ENCODE results near the gene ARHGDIA.
"Not testable (repeated sequence)": the region's sequence is repeated elsewhere in the genome, so short reads cannot be mapped to it uniquely, and the experiment has no call there.

Gene ARHGDIA

DNA sequence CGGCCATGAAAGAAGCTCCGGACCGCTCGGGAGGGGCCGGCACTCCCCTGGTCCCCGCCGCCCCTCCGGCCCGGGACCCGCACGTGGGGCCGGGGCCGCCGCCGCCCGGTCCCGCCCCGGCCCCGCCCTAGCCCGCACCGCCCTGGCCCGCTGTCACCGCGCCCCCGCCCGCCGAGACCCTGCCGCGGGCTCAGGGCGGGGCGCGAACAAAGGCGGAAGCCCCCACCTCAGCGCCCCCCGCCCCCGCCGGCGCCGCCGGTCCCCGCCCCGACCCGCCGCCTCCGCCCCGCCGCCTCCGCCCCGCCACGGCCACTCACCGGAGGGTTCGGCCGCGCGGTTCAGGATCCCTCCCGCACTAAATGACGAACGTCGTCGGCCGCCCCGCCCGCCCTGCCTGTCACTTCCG is at the start of gene ARHGDIA:
ARHGDIA (minus strand) TSS at position 357 of the 406 bp plus-strand sequence. CDS start 1,407 bp downstream, outside the sequence.
- no peak for DNase-seq

DNA sequence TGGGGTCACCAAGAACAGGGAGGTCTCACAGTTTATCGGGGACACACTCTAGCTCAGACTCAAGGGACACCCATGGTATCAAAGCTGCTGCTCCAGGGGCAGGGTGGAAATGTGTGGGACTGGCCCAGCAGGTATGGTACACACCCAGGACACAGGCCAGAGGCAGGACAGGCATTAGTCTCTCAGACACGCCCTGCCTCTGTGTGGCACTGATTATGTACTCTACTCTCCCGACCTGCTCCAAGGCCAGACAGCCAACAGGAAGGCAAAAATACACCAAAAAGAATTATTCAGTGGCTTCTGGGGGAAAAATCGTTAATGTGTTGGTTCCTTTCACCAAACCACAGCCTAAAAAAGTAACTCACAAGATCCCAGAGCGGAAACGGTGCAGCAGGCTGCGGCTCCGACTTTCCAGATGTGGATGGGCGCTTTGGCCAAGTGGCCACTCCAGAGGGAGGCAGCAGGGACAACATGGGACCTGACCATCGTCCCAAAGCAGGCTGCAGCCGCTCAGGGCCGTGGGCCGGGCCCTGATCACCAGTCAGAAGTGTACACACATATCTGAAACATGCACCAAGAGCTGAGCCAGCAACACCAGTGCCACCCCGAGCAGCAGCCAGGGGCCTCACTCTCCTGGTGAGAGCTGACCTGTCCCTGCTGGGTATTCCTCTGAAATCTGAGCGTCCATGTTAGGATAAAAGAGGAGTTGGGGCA is 47.9 kb upstream of the ARHGDIA start:
- no peak for DNase-seq

DNA sequence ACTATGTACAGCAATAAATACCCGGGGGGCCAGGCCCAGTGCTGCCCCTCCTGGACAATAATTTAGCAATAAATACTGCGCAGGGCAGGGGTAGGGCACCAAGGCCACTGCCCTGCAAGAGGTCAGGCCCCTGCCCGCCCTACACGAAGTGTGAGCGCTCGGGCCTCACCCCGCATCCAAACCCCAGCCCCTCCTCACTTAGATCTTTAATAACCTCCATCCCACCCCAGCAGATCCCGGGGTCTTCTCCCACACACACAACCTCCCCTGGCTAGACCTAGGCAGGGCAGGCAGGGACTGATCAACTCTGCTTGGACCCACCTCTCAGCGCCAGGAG is 47.2 kb upstream of the ARHGDIA start:
- not testable (repeated sequence) for DNase-seq

DNA sequence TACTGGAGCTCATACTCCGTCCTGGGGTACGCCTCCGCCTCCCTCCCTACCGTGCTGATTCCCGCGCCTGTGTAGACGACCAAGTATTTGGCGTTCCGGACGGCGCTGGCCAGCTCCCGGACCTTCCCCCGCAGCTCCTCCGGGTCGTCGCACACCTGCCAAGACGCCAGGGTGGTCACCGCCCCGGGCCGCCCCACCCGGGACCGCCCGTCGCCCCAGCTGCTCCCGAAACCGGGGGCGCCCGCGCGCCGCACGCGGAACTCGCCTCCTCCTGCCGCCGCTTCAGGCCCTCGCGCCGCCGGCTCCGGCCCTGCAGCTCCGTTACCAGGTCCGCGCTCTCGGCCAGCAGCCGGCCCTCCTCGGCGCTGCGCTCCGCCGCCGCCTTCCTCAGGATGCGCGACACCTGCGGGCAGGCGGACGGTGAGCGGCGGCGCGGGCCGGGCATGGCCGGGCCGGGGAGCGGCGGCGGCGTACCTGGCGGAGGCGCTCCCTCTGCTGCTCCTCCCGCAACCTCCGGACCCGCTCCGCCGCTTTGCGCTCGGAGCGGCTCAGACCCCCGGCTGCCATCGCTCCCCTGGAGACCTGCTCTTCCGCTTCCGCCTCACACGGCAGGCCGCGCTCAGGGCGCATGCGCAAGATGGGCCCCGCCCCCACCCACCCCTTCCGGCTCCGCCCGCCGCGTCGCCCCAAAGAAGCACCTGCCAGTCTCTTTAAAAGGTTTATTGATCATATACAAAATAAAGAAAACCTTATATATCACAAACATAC is 46.6 kb upstream of the ARHGDIA start, which contains the start of gene SIRT7:
SIRT7 (minus strand) TSS at position 612 of the 768 bp plus-strand sequence; CDS start at position 567, 45 bp downstream.
- peak; percentile 92 for DNase-seq

DNA sequence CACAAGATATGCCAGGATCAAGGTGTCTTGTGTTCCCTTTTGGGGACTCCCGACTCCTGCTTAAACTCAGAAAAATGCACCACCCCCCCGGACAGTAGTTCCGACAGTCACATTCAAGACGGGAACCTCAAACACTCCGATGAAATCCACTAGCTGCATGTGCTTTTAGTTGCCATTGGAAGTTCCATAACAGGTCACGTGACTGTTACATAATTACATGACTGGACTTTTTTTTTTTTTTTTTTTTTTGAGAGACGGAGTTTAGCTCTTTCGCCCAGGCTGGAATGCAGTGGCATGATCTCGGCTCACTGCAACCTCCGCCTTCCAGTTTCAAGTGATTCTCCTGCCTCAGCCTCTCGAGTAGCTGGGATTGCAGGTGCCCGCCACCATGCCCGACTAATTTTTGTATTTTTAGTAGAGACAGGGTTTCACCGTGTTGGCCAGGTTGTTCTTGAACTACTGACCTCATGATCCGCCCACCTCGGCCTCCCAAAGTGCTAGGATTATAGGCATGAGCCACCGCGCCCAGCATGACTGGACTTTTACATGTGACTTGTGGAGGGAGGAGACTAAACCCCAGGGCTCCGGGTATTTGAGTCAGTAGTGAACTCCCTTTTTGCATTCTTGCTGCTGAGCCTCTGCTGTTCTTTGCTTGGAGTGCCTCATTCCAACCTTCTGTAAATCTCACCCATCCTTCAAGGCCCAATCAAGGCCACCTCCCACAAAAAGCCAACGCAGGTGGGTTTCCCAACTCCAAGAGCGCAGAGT is 45.3 kb upstream of the ARHGDIA start:
- DNase-seq: no peak

DNA sequence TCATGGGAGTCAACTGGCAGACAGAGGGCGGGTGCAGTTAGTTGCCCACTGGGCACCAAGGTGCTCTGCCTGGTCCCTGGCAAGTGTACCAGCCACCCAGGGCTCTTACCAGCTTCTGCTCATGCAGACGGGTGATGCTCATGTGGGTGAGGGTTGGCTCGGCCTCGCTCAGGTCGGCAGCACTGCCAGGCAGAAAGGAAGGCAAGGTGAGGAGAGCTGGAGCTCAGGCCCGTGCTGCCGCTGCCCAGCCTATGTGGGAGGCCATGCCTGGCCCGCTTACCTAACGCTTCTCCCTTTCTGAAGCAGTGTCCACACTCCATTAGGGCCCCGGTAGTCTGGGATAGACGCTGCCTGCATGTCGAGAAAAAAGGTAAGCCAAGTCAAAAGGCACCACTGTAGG is 44.2 kb upstream of the ARHGDIA start:
- DNase-seq: no peak

DNA sequence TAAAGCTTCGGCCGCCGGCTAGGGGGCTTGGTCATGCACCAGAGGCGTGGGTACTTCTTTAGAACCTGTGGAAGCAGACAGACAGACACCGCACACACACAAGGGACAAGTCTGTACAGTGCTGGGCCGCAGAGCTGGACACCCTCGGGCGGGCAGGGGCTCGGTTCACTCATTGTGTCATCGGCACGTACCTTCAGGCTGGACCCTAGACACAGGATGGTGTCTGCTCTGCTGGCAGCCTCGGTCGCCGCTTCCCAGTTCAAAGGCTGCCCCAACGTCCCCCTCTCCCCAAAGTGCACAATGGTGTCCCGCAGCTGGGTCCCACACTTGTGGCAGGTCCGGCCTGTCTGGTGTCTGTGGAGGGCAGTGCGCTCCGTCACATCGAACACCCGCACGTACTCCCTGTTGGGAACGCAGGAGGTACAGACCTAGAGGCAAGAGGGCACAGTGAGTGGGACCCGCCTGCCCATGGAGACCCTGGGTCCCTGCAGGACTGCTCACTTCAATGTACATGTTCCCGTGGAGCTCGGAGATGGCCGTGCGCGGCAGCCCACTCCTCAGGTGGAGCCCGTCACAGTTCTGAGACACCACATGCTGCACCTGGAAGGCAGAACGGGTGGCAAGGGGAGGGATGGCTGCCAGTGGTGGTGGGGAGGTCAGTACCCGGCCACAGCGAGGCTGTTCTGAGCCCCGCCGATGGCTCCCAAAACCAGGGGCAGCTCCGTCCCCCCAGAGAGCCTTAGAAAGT is 43.1 kb upstream of the ARHGDIA start:
- no peak for DNase-seq

DNA sequence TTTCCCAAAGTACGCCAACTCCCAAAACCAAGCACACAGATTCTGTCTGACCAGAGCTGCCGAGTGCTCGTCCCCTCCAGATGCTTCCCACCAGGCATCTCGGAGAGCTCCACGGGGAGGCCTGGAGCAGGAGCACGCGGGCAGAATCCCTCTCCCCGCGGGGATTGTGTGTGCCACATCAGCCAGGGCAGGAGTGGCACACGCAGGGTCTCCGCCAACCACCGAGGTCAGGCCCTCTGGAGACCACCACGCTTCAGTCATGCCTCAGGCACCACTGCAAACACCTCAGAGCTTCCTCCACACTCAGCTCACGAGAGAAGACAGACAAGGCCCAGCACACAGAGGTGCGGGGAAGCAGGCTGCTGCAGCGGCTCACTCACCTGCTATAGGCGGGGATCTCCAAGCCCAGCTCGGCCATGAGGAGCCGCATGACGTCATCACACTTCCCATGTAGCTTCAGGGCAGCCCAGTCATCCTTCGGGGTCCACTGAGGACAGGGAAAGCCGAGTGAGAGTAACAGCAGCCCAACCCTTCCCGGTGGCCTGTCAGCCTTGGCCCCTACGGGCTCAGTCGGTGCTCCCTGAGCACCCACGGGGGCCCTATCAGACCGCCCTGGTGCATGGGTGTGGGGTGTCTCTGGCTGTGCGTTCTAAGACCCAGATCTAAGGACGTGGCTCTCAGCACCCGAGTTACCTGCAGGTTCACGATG is 42.4 kb upstream of the ARHGDIA start:
- DNase-seq: no peak

DNA sequence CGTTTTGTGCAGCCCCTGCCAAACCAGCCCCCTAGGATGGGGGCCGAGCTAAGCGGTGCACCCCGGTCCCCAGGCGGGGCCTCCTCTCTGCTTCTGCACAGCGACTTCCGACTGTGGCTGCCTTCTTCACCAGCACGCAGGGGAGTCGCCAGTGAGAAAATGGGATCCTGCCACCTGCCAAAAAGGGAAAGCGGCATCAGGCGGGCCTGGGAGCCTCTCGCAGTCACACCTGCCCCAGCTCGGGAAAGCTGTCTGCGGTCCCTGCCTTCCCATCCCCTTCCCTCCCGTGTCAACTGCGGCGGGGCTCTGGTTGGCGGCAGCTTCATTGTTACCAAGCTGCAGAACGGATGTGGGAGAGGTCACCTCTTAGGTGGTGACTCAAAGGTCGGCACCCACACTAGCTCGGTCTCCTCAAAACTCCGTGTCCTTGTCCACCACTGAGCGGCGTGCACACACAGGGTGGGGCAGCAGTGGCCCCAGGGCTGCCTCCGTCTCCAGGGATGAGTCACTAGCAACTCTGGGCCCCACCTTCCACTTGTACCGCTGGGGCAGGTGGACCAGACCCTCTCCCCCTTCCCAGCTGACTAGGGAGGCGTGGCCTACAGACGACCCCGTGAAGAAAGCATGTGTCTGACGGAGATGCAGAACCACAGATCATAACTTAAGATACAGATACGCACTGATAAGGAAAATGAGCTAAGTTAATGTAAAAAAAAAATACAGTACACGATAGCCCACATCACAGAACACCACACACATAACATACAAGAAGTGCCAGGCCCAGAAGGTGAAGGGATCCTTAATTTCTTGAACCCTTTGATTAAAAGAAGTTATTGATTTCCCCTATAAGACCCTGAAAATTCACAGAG is 41.5 kb upstream of the ARHGDIA start:
- DNase-seq: no peak

DNA sequence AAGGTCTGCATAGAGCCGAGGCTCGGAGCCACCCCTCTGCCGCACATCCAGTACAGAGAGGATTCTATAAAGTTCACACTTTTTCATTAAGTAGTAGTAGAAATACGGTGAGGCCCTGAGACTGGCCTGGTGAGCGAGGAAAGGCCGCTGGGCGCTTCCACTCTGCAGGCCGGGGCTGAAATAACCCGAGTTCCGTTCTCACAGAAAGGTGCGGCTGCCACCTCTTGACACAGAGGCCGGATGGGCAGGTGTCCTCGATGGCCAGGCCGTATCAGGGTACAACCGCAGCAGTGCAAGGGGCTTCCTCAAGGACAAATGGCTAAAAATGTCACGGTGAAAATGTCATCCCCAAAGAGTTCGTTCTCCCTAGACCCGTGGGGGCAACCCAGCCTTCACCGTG is 40.8 kb upstream of the ARHGDIA start:
- DNase-seq: no peak

DNA sequence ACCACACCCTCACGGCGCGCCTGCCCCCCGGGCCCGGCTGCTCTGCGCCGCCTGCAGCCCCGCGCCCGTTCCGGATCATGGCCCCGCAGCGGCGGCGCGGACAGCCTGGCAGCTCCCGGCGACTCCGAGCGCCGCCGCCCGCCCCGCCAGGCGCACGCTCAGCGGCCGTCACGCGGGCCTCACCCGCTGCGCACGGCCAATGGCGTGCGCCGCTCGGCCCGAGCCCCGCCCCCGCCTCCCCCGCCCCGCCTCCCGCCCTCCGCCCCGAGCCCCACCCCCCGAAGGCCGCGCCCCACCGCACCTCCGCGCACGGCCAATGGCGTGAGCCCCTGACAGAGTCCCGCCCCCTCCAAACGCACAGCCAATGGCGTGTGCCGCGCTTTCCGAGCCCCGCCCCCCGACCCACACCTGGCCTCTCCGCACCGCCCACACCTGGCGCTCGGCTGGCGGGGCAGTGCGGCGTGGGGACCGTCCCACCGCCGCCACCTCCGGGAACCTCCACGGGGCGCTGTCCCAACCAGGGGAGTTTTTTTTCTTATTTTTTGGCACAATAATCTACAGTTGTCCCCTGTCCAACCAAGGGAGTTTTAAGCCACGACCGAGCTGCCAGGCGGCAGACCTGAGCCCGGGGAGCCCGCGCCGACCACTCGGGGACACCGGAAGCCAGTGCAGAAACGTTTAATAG is 40.3 kb upstream of the ARHGDIA start, which contains the start of gene PCYT2:
PCYT2 (minus strand) TSS at position 123 of the 685 bp plus-strand sequence; CDS start at position 79, 44 bp downstream.
- peak; percentile 92 for DNase-seq

DNA sequence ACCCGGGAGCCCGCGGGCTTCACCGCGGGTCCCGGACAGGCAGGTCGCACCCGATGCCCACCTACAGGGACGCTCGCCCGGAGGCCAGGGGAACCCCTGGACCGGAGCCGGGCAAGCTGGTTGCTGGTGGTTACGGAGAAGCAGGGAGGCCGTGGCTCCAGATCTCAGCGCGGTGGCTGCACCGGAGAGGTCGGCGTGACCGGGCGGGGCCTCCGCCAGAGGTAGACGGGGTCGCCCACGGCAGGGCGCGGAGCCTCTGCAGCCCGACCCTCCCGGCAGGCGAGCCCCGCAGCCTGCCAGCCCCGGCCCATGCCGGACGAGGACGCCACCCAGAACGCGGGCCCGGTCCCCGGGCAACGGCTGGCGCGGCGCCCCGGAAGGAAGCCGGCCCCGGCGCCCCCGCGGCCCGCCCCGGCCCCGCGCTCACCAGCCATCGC is 39.7 kb upstream of the ARHGDIA start:
- DNase-seq: no peak

DNA sequence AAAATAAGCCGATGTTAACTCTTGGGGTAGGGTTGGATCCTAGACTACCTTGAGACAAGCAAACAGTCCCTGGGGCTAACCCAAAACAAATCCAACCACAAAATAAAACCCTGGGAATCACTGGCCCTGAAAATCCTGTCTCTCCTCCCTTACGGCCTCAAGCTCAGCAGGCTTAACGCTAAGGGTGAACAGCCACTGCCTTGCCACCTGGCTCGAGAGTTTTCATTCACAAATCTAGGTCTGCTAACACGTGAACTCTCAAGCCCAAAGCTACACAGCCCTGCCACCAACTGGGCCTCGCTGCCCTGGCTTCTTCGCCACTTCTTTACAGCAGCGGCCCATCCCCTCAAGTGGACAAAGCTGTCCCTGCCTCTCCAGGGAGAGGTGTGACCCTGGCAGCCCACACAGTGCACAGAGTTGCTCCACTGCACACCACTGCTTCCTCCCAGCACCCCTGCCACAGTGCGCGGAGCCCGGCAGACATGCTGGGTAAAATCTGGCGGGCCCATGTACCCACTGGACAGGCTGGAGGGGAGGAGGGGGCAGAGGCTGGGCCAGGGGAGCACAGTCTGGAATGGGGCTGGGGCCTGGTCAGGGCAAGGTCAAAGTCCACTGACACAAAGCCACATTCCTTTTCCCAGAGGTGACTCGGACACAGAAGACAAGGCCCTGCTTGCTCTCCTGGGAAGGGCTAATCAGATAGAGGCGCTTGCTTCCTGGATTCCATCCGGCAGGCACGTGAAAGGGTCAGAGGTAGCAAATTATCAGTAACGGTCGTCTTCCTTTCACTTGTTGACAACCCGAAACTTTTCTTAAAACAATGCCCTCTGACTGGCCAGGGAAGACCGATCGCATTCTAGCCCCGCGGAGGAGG is 39.1 kb upstream of the ARHGDIA start:
- DNase-seq: no peak

DNA sequence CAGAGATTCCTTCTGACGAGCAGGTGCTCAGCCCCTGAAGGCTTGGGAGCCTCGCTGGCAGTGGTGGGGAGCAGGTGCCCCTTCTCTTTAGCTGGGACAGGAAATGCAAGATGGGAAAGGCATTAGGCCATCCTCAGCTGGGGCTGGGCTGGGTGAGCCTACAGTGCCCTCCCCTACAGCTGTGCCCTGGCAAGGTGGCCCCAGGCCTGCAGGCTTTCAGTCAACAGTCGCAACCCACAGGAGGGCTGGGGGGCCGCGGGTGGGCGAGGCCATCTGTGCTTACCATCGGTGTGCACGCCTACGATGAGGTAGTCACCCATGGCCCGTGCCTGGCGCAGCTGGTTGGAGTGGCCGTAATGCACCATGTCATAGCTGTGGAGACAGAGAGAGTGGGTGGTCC is 38.1 kb upstream of the ARHGDIA start:
- no peak for DNase-seq

DNA sequence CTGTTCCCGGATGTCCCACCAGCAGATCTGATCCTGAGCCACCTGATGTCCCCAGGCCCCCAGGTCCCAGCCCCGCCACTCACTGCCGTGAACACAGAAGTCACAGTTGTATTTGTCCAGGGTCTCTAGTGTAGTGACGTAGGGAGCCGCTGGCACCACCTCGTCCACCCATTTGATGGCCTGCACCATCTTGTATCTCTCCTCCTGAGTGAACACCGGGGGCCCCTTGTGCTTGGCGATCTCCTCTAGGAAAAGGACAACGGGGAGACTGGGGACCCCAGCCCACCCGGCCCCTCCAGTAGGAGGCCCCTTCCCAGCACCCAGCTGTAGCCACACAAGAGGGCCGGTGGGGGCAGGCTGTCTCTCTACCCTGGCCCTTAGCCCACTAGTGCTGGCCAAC is 37.7 kb upstream of the ARHGDIA start:
- DNase-seq: no peak

DNA sequence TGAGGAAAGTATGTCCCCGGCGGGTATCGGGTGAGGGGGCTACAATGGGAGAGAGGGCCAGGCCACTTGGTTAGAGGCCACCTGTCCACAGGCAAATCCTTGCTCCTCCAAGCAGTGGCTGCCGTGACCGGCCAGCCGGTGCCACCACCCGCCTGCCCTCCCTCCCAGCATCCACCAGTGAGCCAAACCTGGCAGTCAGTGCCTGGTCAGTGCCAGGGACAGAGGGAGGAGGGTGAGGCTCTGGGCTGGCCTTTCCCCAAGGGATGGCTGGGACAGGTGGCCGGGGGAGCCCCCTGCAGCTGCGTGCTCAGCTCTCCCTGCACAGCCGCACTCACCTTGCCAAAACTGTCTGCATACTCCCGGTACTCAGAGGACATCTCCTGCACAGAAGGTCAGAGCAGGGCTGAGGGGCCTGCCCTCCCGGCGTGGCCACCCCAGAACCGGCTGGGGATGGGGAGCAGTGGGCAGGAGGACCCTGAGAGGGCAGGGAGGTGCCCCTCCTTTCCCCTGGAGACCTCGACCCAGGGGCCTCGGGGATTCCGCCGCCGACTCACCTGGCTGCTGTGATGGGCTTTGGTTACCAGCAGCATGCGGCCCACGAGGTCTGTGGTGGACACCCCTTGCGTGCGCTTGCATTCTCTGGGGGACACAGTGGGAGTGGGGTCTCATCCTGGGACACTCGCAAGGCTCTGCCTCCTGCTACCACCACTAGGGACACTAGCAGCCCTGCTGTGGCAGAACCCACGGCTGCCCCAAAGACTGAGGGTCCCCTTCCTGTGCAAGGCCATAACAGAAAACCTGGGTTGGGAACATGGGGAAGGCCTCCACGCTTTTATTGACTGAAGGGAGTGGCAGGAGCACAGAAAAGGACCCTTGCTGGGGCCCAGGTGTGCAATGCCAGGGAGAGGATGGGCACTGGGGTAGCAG is 36.3 kb upstream of the ARHGDIA start:
- no peak for DNase-seq

DNA sequence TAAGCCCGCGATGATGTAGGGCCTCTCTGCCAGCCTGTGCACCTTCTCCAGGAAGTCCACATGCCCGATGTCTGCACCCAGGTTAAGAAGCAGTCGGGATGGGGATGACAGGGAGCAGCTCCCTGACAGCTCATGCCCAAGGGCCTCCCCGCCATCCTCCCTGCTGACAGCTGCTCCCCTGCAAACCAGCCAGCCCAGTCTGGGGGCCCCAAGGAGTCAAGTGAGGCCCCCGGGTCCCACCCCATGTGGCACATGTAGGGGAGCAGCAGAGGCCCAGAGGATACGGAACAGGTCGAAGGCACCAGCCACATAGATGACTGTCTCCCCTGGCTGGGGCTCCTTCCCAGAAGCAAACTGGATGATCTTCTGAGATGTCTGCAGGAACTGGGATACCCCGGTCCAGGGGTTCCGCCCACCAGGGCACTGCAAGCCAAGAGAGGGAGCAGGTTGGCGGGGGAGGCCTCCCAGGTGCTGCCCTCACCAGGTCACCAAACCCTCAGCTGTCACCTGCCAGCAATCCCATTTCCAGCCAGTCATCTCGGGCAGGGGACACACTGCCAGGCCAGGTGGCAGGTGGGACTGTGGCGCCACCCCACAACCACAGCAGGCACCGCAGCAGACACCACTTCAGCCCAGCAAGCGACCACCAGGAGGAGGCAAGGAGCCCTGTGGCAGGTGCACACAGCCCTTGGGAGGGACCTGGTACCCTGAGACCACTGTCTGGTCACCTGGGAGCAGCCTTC is 35.5 kb upstream of the ARHGDIA start:
- DNase-seq: no peak

All from right forelimb (tissue), 1 donor.